ENCODE data around the gene GRM8.
A peak's percentile ranks its signal among the peaks of the same experiment; 100 is the strongest.

GRM8 gene

GRCh38 chr7:126511046-126511445 lies 741.7 kb downstream of the GRM8 start:
- DNase-seq (ENCODE audit: low read depth): no peak

GRCh38 chr7:126501617-126502016 lies 751.1 kb downstream of the GRM8 start:
- DNase-seq (ENCODE audit: low read depth): no peak

- no peak for DNase-seq (ENCODE audit: low read depth)
These were observed 753.3 kb downstream of the GRM8 start for GRCh38 chr7:126499481-126499880.

- DNase-seq (ENCODE audit: low read depth): no peak
These were observed 757.0 kb downstream of the GRM8 start for GRCh38 chr7:126495733-126496132.

- DNase-seq (ENCODE audit: low read depth): no peak
These were observed 757.7 kb downstream of the GRM8 start for GRCh38 chr7:126495001-126495400.

- DNase-seq (ENCODE audit: low read depth): no peak
These were observed 758.9 kb downstream of the GRM8 start for GRCh38 chr7:126493801-126494200.

GRCh38 chr7:126489874-126490273 lies 762.9 kb downstream of the GRM8 start:
- no peak for DNase-seq (ENCODE audit: low read depth)

- DNase-seq (ENCODE audit: low read depth): no peak
These were observed 764.9 kb downstream of the GRM8 start for GRCh38 chr7:126487728-126488442.

GRCh38 chr7:126486806-126487205 lies 765.9 kb downstream of the GRM8 start:
- no peak for DNase-seq (ENCODE audit: low read depth)

- DNase-seq (ENCODE audit: low read depth): no peak
These were observed 767.0 kb downstream of the GRM8 start for GRCh38 chr7:126485791-126486190.

GRCh38 chr7:126483972-126484371 lies 768.8 kb downstream of the GRM8 start:
- no peak for DNase-seq (ENCODE audit: low read depth)

- DNase-seq (ENCODE audit: low read depth): no peak
These were observed 779.9 kb downstream of the GRM8 start for GRCh38 chr7:126472825-126473224.

- DNase-seq (ENCODE audit: low read depth): no peak
These were observed 790.3 kb downstream of the GRM8 start for GRCh38 chr7:126462405-126462804.

- DNase-seq (ENCODE audit: low read depth): no peak
These were observed 792.1 kb downstream of the GRM8 start for GRCh38 chr7:126460664-126461063.

- no peak for DNase-seq (ENCODE audit: low read depth)
These were observed 799.6 kb downstream of the GRM8 start for GRCh38 chr7:126453104-126453503.

GRCh38 chr7:126450269-126450671 lies 802.5 kb downstream of the GRM8 start:
- DNase-seq (ENCODE audit: low read depth): peak; percentile 24

- no peak for DNase-seq (ENCODE audit: low read depth)
These were observed 803.0 kb downstream of the GRM8 start for GRCh38 chr7:126449611-126450268.

GRCh38 chr7:126447984-126448383 lies 804.8 kb downstream of the GRM8 start:
- no peak for DNase-seq (ENCODE audit: low read depth)

GRCh38 chr7:126445991-126446390 lies 806.8 kb downstream of the GRM8 start:
- DNase-seq (ENCODE audit: low read depth): no peak

GRCh38 chr7:126443951-126444350 lies 808.8 kb downstream of the GRM8 start:
- DNase-seq (ENCODE audit: low read depth): peak; percentile 17

- DNase-seq (ENCODE audit: low read depth): no peak
These were observed 809.8 kb downstream of the GRM8 start for GRCh38 chr7:126442908-126443307.

GRCh38 chr7:126441745-126442144 lies 811.0 kb downstream of the GRM8 start:
- DNase-seq (ENCODE audit: low read depth): no peak

GRCh38 chr7:126440542-126440941 lies 812.2 kb downstream of the GRM8 start:
- no peak for DNase-seq (ENCODE audit: low read depth)

Measured in ELR (cell line).